Adipocyte (in vitro differentiated cells): ENCODE results near the gene DCAF17.
"Not testable (repeated sequence)": the region's sequence is repeated elsewhere in the genome, so short reads cannot be mapped to it uniquely, and the experiment has no call there.

ENCODE experiments used
- DNase-seq: peaks from one replicate; pipeline ENCODE4 v3.0.0-alpha.2; 2015; ENCODE audit warnings: low read depth
- H3K27me3 ChIP-seq: replicated peaks from 2 replicates; pipeline ENCODE4 v1.7.0; 2013; ENCODE audit warnings: mild to moderate bottlenecking, low read length, moderate library complexity; ENCODE audit not compliant: control insufficient read depth, insufficient read depth
- H3K36me3 ChIP-seq: 2 replicates; pipeline ENCODE4 v1.7.0; 2013; ENCODE audit warnings: low read length, mild to moderate bottlenecking, moderate library complexity; ENCODE audit not compliant: control insufficient read depth, insufficient read depth, severe bottlenecking
- H3K4me1 ChIP-seq: 2 replicates; pipeline ENCODE4 v1.7.0; 2013; ENCODE audit warnings: mild to moderate bottlenecking, low read length, moderate library complexity; ENCODE audit not compliant: control insufficient read depth, insufficient read depth
- H3K4me3 ChIP-seq: 2 replicates; pipeline ENCODE4 v1.7.0; 2013; ENCODE audit warnings: mild to moderate bottlenecking, low read length, moderate library complexity
- H3K9ac ChIP-seq: 2 replicates; pipeline ENCODE4 v1.7.0; 2013; ENCODE audit warnings: mild to moderate bottlenecking, low read length, moderate library complexity
- H3K9me3 ChIP-seq: 2 replicates; pipeline ENCODE4 v1.7.0; 2013; ENCODE audit warnings: mild to moderate bottlenecking, low read length, moderate library complexity; ENCODE audit not compliant: control insufficient read depth

Gene DCAF17

GRCh38 chr2:171411214-171411613 is 22.8 kb upstream of the DCAF17 start:
- no peak for DNase-seq
- H3K9me3 ChIP-seq: no peaks in the 10 kb centered on the region
- no peak overlapping the region for H3K9ac ChIP-seq
- H3K4me1 ChIP-seq: peaks cover 32% of the 10 kb centered on the region
- H3K36me3 ChIP-seq: no peaks in the 10 kb centered on the region
- no peaks in the 10 kb centered on the region for H3K27me3 ChIP-seq
- H3K4me3 ChIP-seq: no peak overlapping the region

DNA sequence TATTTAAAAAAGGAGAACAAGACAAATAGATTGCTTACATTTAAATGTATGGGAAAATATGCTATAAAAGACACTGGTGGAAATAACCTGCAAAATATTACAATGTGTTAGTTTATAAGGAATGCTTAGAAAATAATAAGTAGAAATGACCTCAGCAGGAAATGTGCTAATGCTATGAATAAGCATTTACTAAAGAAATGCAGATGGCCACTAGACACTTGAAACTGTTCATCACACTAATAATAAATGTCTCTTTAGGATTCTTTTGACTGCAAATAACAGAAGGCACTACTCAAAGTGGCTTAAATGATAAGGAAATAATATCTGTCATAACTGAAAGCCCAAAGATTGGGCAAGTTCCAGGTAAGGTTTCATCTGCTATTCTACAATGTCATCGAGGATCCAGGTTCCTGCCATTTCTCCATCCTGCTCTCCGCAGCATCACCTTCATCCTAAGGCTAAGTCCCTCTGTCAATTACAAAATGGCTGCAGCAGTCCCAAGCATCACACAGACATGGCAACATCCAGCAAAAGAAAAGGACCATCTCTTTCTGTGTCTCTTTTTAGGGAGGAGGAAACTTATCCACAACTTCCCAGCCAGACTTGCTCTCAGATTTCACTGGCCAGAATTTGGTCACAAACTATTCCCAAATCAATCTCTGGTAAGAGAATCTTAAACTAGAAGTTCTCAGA is 22.1 kb upstream of the DCAF17 start:
- no peaks in the 10 kb centered on the region for H3K36me3 ChIP-seq
- H3K27me3 ChIP-seq: no peaks in the 10 kb centered on the region
- H3K4me1 ChIP-seq: peaks cover 32% of the 10 kb centered on the region
- no peak overlapping the region for H3K9ac ChIP-seq
- no peak overlapping the region for H3K4me3 ChIP-seq
- no peak for DNase-seq
- H3K9me3 ChIP-seq: no peaks in the 10 kb centered on the region

GRCh38 chr2:171412571-171413175 is 21.4 kb upstream of the DCAF17 start:
- Histone ChIP-seq H3K36me3 (no peaks in the 10 kb centered on the region), H3K9ac (no peak overlapping the region), H3K4me3 (no peak overlapping the region), H3K9me3 (no peaks in the 10 kb centered on the region), H3K27me3 (no peaks in the 10 kb centered on the region), H3K4me1 (peaks cover 32% of the 10 kb centered on the region)
- peak; percentile 64 for DNase-seq

DNA sequence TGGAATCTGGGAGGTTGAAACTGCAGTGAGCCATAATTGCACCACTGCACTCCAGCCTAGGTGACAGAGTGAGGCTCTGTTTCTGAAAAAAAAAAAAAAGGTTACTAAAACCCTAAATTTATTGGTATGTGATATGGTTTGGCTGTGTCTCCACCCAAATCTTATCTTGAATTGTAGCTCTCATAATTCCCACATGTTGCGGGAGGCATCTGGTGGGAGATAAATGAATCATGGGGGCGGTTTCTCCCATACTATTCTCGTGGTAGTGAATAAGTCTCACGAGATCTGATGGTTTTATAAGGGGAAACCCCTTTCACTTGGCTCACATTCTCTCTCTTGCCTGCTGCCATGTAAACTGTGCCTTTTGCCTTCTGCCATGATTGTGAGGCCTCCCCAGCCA is 19.4 kb upstream of the DCAF17 start:
- H3K4me1 ChIP-seq: peaks cover 31% of the 10 kb centered on the region
- not testable (repeated sequence) for H3K4me3 ChIP-seq, H3K9me3 ChIP-seq, H3K27me3 ChIP-seq, H3K36me3 ChIP-seq, DNase-seq, H3K9ac ChIP-seq

GRCh38 chr2:171416009-171416926 is 17.8 kb upstream of the DCAF17 start:
- Histone ChIP-seq H3K4me1 (peaks cover 15% of the 10 kb centered on the region), H3K9ac (no peak overlapping the region), H3K36me3 (no peaks in the 10 kb centered on the region), H3K9me3 (no peaks in the 10 kb centered on the region), H3K4me3 (no peak overlapping the region), H3K27me3 (no peaks in the 10 kb centered on the region)
- DNase-seq: peak; percentile 98

- H3K27me3 ChIP-seq: no peaks in the 10 kb centered on the region
- H3K9me3 ChIP-seq: peaks cover 11% of the 10 kb centered on the region
- no peaks in the 10 kb centered on the region for H3K4me1 ChIP-seq
- H3K4me3 ChIP-seq: no peak overlapping the region
- no peaks in the 10 kb centered on the region for H3K36me3 ChIP-seq
- no peak for DNase-seq
- H3K9ac ChIP-seq: no peak overlapping the region
Measured at GRCh38 chr2:171419333-171419732, 14.7 kb upstream of the DCAF17 start.

GRCh38 chr2:171420728-171421563 is 13.1 kb upstream of the DCAF17 start:
- no peak for DNase-seq
- no peaks in the 10 kb centered on the region for H3K36me3 ChIP-seq
- H3K4me3 ChIP-seq: no peak overlapping the region

DNA sequence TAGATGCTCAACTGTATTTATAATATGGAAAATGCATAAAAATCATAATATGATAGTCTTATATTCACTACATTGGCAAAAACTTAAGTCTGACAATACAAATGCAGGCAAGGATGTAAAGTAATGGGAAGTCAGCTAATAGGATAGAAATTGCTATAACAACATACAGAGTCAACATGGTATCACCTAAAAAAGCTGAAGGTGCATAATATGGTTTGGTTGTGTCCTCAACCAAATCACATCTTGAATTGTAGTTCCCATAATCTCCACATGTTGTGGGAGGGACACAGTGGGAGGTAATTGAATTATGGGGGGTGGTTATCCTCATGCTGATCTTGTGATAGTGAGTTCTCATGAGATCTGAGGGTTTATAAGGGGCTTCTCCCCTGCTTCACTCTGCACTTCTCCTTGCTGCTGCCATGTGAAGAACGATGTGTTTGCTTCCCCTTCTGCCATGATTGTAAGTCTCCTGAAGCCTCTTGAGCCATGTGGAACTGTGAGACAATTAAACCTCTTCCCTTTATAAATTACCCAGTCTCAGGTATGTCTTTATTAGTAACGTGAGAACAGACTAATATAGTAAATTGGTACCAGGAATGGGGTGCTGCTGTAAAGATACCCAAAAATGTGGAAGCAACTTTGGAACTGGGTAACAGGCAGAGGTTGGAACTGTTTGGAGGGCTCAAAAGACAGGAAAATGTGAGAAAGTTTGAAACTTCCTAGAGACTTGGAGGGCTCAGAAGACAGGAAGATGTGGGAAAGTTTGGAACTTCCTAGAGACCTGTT is 11.1 kb upstream of the DCAF17 start:
- not testable (repeated sequence) for H3K36me3 ChIP-seq, DNase-seq, H3K27me3 ChIP-seq, H3K4me3 ChIP-seq, H3K9ac ChIP-seq, H3K4me1 ChIP-seq
- H3K9me3 ChIP-seq: peaks cover 11% of the 10 kb centered on the region

More at GRCh38 chr2:171420728-171421563, 13.1 kb upstream of the DCAF17 start:
- no peak overlapping the region for H3K9ac ChIP-seq
- H3K4me1 ChIP-seq: no peaks in the 10 kb centered on the region
- H3K9me3 ChIP-seq: peaks cover 11% of the 10 kb centered on the region
- H3K27me3 ChIP-seq: no peaks in the 10 kb centered on the region

- H3K27me3 ChIP-seq: no peaks in the 10 kb centered on the region
- H3K9ac ChIP-seq: no peak overlapping the region
- peaks cover 3% of the 10 kb centered on the region for H3K9me3 ChIP-seq
- DNase-seq: no peak
- H3K4me1 ChIP-seq: peaks cover 17% of the 10 kb centered on the region
- H3K4me3 ChIP-seq: no peak overlapping the region
- H3K36me3 ChIP-seq: peaks cover under 1% of the 10 kb centered on the region
Measured at GRCh38 chr2:171430516-171431410, 3.3 kb upstream of the DCAF17 start.
